H9 (cell line): Measurements from ENCODE around the gene CDC37. TPM values are rescaled to one million over a fixed set of nuclear protein-coding genes. Genes with fewer than 3 reads are reported as not detected.
A peak's percentile ranks its signal among the peaks of the same experiment; 100 is the strongest.

Experiments used
- DNase-seq: peaks from one replicate; pipeline ENCODE4 v3.0.0-alpha.2; 2017
- H2AFZ ChIP-seq: one replicate; pipeline ENCODE4 v1.6.1; 2013; ENCODE audit warnings: mild to moderate bottlenecking, low read length, control low read depth, moderate library complexity
- H2AK5ac ChIP-seq: 2 replicates; pipeline ENCODE4 v1.6.1; 2013; ENCODE audit warnings: low read length, control low read depth, mixed read lengths; ENCODE audit not compliant: insufficient read length
- H2BK120ac ChIP-seq: one replicate; pipeline ENCODE4 v1.6.1; 2013; ENCODE audit warnings: low read depth, mild to moderate bottlenecking, low read length, control low read depth, inconsistent platforms; ENCODE audit not compliant: poor library complexity, severe bottlenecking
- H2BK12ac ChIP-seq: 2 replicates; pipeline ENCODE4 v1.6.1; 2013; ENCODE audit warnings: low read length, control low read depth, mixed read lengths, low read depth; ENCODE audit not compliant: insufficient read length
- H2BK15ac ChIP-seq: 2 replicates; pipeline ENCODE4 v1.6.1; 2013; ENCODE audit warnings: low read depth, low read length, control low read depth
- H2BK20ac ChIP-seq: one replicate; pipeline ENCODE4 v1.6.1; 2013; ENCODE audit warnings: low read depth, mild to moderate bottlenecking, low read length, control low read depth, inconsistent platforms; ENCODE audit not compliant: poor library complexity, severe bottlenecking
- H2BK5ac ChIP-seq: 2 replicates; pipeline ENCODE4 v1.6.1; 2013; ENCODE audit warnings: low read length, control low read depth, mixed read lengths; ENCODE audit not compliant: insufficient read length
- H3K14ac ChIP-seq: 2 replicates; pipeline ENCODE4 v1.6.1; 2013; ENCODE audit warnings: low read length, control low read depth; ENCODE audit not compliant: insufficient read depth
- H3K18ac ChIP-seq: 2 replicates; pipeline ENCODE4 v1.6.1; 2013; ENCODE audit warnings: low read depth, mild to moderate bottlenecking, mixed read lengths, low read length, control low read depth; ENCODE audit not compliant: insufficient read length
- H3K23ac ChIP-seq: 2 replicates; pipeline ENCODE4 v1.6.1; 2013; ENCODE audit warnings: low read length, control low read depth, mixed read lengths, low read depth; ENCODE audit not compliant: insufficient read length
- H3K23me2 ChIP-seq: 2 replicates; pipeline ENCODE4 v1.6.1; 2013; ENCODE audit warnings: low read depth, mild to moderate bottlenecking, mixed read lengths, low read length, control low read depth; ENCODE audit not compliant: insufficient read length, poor library complexity, severe bottlenecking
- H3K27ac ChIP-seq: 2 replicates; pipeline ENCODE4 v1.5.1; 2013; ENCODE audit warnings: low read length, control low read depth, mixed read lengths, low read depth; ENCODE audit not compliant: insufficient read length
- H3K27me3 ChIP-seq: 2 replicates; pipeline ENCODE4 v1.6.1; 2013; ENCODE audit warnings: low read length, control low read depth, inconsistent platforms; ENCODE audit not compliant: insufficient read depth
- H3K4ac ChIP-seq: 2 replicates; pipeline ENCODE4 v1.6.1; 2013; ENCODE audit warnings: low read depth, mild to moderate bottlenecking, control low read depth, inconsistent platforms, low read length, moderate library complexity
- H3K4me1 ChIP-seq: 2 replicates; pipeline ENCODE4 v1.6.1; 2013; ENCODE audit warnings: low read length, control low read depth, inconsistent platforms; ENCODE audit not compliant: insufficient read depth
- H3K4me2 ChIP-seq: 2 replicates; pipeline ENCODE4 v1.6.1; 2013; ENCODE audit warnings: low read length, control low read depth, mixed read lengths; ENCODE audit not compliant: insufficient read length, insufficient read depth
- H3K56ac ChIP-seq: 2 replicates; pipeline ENCODE4 v1.6.1; 2013; ENCODE audit warnings: low read depth, mild to moderate bottlenecking, mixed read lengths, low read length, control low read depth; ENCODE audit not compliant: insufficient read length
- H3K79me1 ChIP-seq: 2 replicates; pipeline ENCODE4 v1.6.1; 2013; ENCODE audit warnings: low read depth, mild to moderate bottlenecking, moderate library complexity, low read length, control low read depth, inconsistent platforms; ENCODE audit not compliant: insufficient read depth, poor library complexity, severe bottlenecking
- H3K79me2 ChIP-seq: 2 replicates; pipeline ENCODE4 v1.6.1; 2013; ENCODE audit warnings: low read length, control low read depth, inconsistent platforms; ENCODE audit not compliant: insufficient read depth
- H3K9ac ChIP-seq: 2 replicates; pipeline ENCODE4 v1.6.1; 2013; ENCODE audit warnings: low read length, control low read depth, mixed read lengths; ENCODE audit not compliant: insufficient read length; ENCODE audit errors: extremely low read depth
- H3K9me3 ChIP-seq: one replicate; pipeline ENCODE4 v1.6.1; 2013; ENCODE audit warnings: low read depth, low read length, inconsistent platforms; ENCODE audit not compliant: control insufficient read depth
- H3T11ph ChIP-seq: one replicate; pipeline ENCODE4 v1.6.1; 2013; ENCODE audit warnings: mild to moderate bottlenecking, low read length, control low read depth, inconsistent platforms
- H4K20me1 ChIP-seq: one replicate; pipeline ENCODE4 v1.6.1; 2013; ENCODE audit not compliant: control insufficient read depth, insufficient read length, insufficient read depth
- H4K5ac ChIP-seq: 2 replicates; pipeline ENCODE4 v1.6.1; 2013; ENCODE audit warnings: low read depth, mild to moderate bottlenecking, mixed read lengths, low read length, control low read depth; ENCODE audit not compliant: insufficient read length
- H4K8ac ChIP-seq: replicated peaks from 2 replicates; pipeline ENCODE4 v1.6.1; 2013; ENCODE audit warnings: low read length, control low read depth, mixed read lengths, low read depth; ENCODE audit not compliant: insufficient read length
- H4K91ac ChIP-seq: 2 replicates; pipeline ENCODE4 v1.6.1; 2013; ENCODE audit warnings: low read depth, mild to moderate bottlenecking, moderate library complexity, mixed read lengths, low read length, control low read depth; ENCODE audit not compliant: insufficient read length
- H3K27ac Mint-ChIP-seq, 3 experiments: 2 replicates in 2 of 3; 3 replicates in 1 of 3; pipeline ENCODE4 v1.8.0; 2020 to 2021; ENCODE audit warnings: mixed read lengths in 3 of 3, mild to moderate bottlenecking in 1 of 3, moderate library complexity in 1 of 3
- H3K27me3 Mint-ChIP-seq: 2 replicates; pipeline ENCODE4 v1.8.0; 2021; ENCODE audit warnings: low read depth, mild to moderate bottlenecking, moderate library complexity, mixed read lengths
- H3K36me3 Mint-ChIP-seq, 3 experiments: 2 replicates in 2 of 3; 3 replicates in 1 of 3; pipeline ENCODE4 v1.8.0; 2020 to 2021; ENCODE audit warnings: low read depth in 3 of 3, mixed read lengths in 3 of 3; ENCODE audit not compliant: insufficient read depth in 1 of 3
- H3K4me1 Mint-ChIP-seq, 2 experiments: 2 replicates each; pipeline ENCODE4 v1.8.0; 2020; ENCODE audit warnings: mixed read lengths in 2 of 2
- H3K4me3 Mint-ChIP-seq, 2 experiments: 2 replicates in 1 of 2; 3 replicates in 1 of 2; pipeline ENCODE4 v1.8.0; 2020 to 2021; ENCODE audit warnings: mild to moderate bottlenecking in 2 of 2, mixed read lengths in 2 of 2, moderate library complexity in 1 of 2
- H3K9me3 Mint-ChIP-seq, 2 experiments: 2 replicates in 1 of 2; 3 replicates in 1 of 2; pipeline ENCODE4 v1.8.0; 2020; ENCODE audit warnings: mild to moderate bottlenecking in 2 of 2, mixed read lengths in 2 of 2, moderate library complexity in 1 of 2
- CTCF ChIP-seq: fragments of 200-600 bp; sonication (generic); conservative IDR thresholded peaks from 3 replicates; pipeline ENCODE4 v1.8.0; 2021; ENCODE audit warnings: antibody characterized with exemption, mild to moderate bottlenecking
- WGBS: extraction: QIAGEN DNeasy Blood & Tissue Kit; methylation state at CpG from one replicate; pipeline ENCODE4 v1.1.7; 2013; ENCODE audit warnings: missing lambda C conversion rate, low lambda C conversion rate, mixed read lengths; ENCODE audit not compliant: insufficient read length; ENCODE audit errors: extremely low coverage; 5-methylcytosine and 5-hydroxymethylcytosine counted together
- total RNA-seq: library from RNA; stranded (reverse); gene quantifications from 2 replicates; pipeline ENCODE4 v1.2.1, GENCODE V29; 2021

Gene CDC37
- total RNA-seq, 1 experiment from 2014 or later, result 155 TPM

GRCh38 chr19:10389863-10390262 is 13.5 kb downstream of the CDC37 start:
- DNase-seq, result peak; percentile 68
- Histone ChIP-seq H3K23ac (no peak overlapping the region), H3K23me2 (peaks cover 3% of the 10 kb centered on the region), H3K4me1 (no peaks in the 10 kb centered on the region), H3K27me3 (no peaks in the 10 kb centered on the region), H3K9ac (no peak overlapping the region), H2BK5ac (no peak overlapping the region), H3K27ac (no peak overlapping the region), H4K20me1 (no peaks in the 10 kb centered on the region), H3K4ac (no peak overlapping the region), H2BK20ac (no peak overlapping the region), H4K5ac (no peak overlapping the region), H3K9me3 (no peaks in the 10 kb centered on the region), H3K18ac (peak overlapping the region; percentile 42), H4K8ac (no peak overlapping the region), H3K79me1 (no peaks in the 10 kb centered on the region), H3K56ac (no peak overlapping the region), H2AK5ac (no peak overlapping the region), H3K79me2 (no peaks in the 10 kb centered on the region), H3K4me2 (no peak overlapping the region), H3K14ac (no peak overlapping the region), H3T11ph (no peak overlapping the region), H2BK120ac (no peak overlapping the region), H2BK15ac (no peak overlapping the region), H4K91ac (no peak overlapping the region), H2AFZ (no peak overlapping the region), H2BK12ac (peak overlapping the region; percentile 33)
- TF ChIP-seq CTCF, result peak; percentile 58
- Mint-ChIP-seq H3K36me3 (peaks cover 15 to 38% (median 29%) of the 10 kb centered on the region in 3 experiments; a peak in 6 of 7 replicates), H3K9me3 (no peaks in the 10 kb centered on the region), H3K4me1 (peaks cover 8 to 9% of the 10 kb centered on the region in 2 experiments; a peak in 3 of 4 replicates), H3K4me3 (no peak overlapping the region), H3K27me3 (peaks cover 2% of the 10 kb centered on the region; the same call in 1 of the 2 replicates), H3K27ac (peak overlapping the region in 2 of 3 experiments; percentile 34 to 83; a peak in 2 of 7 replicates)
- WGBS, result no CpG with 5 or more reads among the region's 12 CpGs
